ENCODE measurements around the gene CSRP3. TPM values are rescaled to one million over a fixed set of nuclear protein-coding genes. Genes with fewer than 3 reads are reported as not detected.

CSRP3 gene
- total RNA-seq, 1 donor from 2014 or later, result not detected

DNA sequence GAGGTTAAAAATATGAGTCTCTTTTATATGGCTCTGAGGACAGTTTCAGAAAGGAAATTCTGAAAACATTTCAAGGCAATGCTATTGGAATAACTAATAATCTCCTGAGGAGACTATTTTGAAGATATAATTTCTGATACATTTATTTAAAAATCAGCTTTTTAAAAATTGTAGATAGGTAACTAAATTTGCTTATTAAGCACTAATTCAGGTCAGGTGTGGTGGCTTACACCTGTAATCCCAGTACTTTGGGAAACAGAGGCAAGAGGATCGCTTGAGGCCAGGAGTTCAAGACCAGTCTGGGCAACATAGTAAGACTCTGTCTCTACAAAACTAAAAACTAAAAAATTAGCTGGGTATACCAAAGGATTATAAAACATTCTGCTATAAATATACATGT lies 67.8 kb downstream of the CSRP3 start:
- Mint-ChIP-seq H3K36me3 (peaks cover 33% of the 10 kb centered on the region), H3K27ac (no peak overlapping the region), H3K4me3 (no peak overlapping the region), H3K9me3 (peaks cover 26% of the 10 kb centered on the region), H3K4me1 (no peaks in the 10 kb centered on the region), H3K27me3 (ENCODE audit: low read depth) (no peaks in the 10 kb centered on the region)
- DNase-seq (ENCODE audit: low spot score in 2 of 2, unreplicated experiment in 2 of 2), result no peak
- TF ChIP-seq CTCF (IDR thresholded peaks at IDR 0.05; ENCODE audit: unreplicated experiment), result no peak

Other genes with a start within 250 kb of the CSRP3 start
- not detected in 3 replicates for gene MRGPRX2, start 141.3 kb downstream of the CSRP3 start, total RNA-seq
- gene ZDHHC13, start 84.8 kb downstream of the CSRP3 start, total RNA-seq, result 14.2 to 19.1 TPM (median 17.3 TPM) in 3 replicates
- gene E2F8, start 39.0 kb upstream of the CSRP3 start, total RNA-seq, result 5.2 to 6.1 TPM (median 5.6 TPM) in 3 replicates